Measurements from ENCODE around the gene TEAD1.

The TEAD1 gene

DNA sequence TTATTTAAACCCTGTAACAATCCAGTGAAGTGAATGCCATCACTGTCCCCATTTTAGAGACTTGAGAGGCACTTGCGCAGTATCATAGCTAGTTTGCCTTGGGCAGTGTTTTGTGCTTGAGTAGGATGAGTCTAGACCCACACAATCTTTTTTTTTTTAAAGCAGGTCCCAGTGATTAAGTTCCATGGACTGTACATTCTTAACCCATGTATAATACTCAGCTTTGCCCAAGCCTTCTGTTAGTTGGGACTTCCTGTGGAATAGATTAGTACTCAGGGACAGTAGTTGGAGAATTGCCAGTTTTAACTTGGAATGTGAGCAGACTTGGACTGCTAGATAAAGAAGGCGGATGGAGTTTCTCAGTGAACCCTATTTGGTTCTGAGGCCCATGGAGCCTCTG, 226.3 kb downstream of the TEAD1 start:
- DNase-seq (ENCODE audit: low spot score), result no peak

DNA sequence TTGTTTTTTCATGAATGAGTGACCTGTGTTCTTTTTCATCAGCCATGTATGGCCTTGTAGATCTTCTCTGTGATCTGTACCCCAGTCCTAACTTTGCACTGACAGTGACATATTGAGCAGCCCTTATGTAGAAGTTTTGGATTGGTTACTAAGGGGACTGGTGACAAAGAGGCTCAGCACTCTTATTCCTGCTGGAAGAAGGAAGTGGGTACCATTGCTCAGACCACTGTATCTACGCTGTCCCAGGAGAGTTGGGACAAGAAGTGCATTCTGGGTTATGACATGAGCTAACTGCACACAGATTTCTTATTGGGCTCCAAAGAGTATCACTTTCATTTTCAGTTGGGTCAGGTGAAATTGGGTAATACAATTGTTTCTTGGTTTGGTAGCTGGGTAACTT, 227.1 kb downstream of the TEAD1 start:
- no peak for DNase-seq (ENCODE audit: low spot score)

DNA sequence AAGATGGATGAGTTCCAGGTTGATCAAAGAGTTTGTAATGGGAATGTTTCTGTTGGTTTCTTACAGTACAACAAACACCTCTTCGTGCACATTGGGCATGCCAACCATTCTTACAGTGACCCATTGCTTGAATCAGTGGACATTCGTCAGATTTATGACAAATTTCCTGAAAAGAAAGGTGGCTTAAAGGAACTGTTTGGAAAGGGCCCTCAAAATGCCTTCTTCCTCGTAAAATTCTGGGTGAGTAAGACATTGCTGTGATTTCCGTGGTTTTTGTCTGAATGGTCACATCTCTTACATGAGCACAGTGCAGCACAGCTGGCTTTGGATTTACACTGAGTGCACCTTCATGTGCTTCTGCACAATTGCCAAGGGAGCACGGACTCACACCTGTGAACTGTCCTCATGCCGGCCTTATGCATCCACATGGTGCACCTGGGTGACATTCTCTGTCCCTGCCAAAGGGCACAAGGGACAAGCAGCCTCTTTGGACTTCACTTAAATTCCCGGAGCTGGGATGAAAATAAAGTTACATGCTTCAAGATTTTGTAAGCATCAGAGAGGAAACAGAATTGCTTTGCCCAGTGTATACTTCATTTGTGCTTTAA, 227.8 kb downstream of the TEAD1 start:
- no peak for DNase-seq (ENCODE audit: low spot score)

DNA sequence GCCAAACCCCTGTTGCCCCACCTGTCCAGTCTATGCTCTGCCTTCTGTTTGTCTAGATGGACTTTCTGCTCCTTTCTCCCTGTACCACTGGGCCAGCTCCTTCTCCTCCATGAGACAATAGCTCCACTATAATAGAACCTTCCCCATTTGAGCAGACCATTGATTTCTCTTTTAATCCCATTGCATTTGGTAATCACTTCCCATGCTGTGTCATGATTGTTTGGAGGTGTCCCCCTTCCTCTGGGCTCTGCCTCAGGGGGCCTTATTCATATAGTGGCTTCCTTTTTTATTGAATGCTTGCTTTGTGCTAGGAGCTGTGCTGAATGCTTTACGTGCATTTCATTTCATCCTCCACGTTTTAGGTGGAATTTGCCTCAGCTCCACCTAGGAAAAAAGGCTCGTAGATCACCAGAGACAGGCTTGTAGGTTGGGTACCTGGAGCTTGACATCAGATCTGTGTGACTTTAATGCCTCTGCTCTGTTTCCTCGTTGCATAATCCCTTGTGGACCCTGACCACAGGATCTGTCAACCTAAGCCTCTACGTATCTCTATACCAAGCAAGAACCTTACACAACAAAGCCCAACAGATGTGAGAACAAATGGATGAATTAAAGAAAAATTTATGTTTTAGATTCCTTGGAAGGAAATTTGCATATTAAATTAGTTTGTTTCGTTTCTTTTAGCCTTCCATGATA, 228.7 kb downstream of the TEAD1 start:
- no peak for DNase-seq (ENCODE audit: low spot score)

DNA sequence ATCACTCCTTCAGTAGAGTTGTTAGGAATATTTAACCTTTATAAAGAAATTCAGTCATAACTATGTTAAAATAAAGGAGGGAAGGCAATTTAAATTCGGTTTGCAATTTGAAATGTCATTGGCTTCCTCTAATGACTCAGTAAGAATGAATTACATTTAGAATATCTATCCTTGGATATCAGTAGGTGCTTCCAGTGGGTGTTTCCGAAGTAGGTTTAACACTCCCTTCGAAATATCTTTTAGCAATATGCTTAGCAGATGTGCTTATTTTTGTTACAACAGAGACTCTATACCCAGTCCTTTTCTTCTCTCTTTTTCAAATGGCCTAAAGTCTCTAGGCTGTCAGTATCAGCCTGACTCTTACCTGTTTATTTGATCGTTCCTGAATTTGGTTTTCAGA, 231.2 kb downstream of the TEAD1 start:
- DNase-seq (ENCODE audit: low spot score), result no peak

DNA sequence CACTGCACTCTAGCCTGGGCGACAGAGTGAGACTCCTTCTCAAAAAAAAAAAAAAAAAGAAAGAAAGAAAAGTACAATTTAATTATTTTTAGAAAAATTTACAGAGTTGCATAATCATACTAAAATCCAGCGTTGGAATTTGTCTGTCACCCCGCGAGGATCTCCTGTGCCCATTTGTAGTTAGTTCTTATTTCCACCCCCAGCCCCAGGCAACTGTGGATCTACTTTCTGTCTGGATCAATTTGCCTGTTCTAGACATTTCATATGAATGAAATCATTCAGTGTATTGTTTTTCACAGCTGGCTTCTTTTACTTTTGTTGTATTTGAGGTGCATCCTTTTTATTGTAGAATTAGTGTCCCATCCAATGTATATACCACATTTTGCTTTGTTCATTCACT, 232.3 kb downstream of the TEAD1 start:
- DNase-seq (ENCODE audit: low spot score), result no peak

DNA sequence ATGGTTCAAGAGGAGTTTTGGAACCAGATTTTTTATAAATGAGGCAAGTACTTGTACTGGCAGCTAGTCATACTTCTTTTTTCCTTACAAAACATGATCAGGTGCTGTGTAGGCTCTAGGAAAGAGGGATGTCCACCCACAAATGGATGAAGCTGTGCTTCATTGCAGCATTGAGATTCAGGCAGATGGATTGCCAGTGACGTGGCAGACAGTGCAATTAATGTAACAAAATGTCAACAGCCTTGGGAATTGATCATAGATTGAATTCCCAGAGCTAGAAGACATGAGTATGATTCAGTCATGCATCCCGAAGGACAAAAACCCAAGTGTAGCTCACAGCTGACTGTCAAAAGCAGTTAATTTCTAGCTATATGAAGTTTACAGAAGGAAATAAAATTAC, 235.7 kb downstream of the TEAD1 start:
- DNase-seq (ENCODE audit: low spot score), result no peak

DNA sequence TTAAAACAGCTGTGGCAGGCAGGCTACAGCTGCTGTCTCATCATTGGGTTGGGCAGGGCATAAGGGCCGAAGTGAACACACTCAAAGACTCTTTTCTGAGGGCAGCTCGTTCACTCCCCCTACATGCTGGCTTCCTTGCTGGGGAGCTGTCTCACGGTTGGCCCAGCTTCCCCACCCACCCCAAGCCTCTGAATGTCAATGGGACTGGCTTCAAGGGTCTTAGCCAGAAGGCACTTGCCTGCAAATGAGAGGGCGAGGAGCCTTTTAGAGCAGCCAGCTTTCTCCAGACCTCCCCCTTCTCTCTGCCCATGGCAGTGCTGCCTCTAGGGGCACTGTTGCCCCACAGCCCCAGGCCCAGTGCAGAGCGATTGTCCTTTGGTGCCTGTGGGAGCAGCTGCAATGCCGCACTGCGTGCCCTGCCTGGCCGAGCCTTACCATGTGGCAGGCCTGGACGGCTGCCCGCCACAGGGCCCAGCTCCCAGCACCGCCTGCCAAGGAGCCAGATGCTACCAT, 240.2 kb downstream of the TEAD1 start:
- DNase-seq (ENCODE audit: low spot score), result peak; percentile 95

DNA sequence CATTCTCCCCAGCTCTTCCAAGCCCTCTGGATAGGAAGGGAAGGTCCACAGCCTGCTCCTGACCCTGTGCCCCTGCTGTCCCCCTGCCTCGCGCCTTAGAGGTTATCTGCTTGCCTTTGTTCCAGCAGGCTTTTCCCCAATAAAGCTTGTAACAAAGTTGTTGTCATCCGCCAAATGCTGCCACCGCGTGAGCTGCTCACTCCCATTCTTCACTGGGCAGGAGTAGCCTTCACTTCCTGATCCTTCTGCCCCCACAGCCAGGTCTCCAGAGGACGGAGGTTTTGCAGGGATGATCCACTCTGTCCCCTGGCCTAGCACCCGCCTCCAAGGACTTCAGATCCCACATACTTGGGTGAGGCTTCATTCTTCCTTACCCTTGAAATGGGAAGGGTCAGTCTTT, 240.9 kb downstream of the TEAD1 start:
- no peak for DNase-seq (ENCODE audit: low spot score)

DNA sequence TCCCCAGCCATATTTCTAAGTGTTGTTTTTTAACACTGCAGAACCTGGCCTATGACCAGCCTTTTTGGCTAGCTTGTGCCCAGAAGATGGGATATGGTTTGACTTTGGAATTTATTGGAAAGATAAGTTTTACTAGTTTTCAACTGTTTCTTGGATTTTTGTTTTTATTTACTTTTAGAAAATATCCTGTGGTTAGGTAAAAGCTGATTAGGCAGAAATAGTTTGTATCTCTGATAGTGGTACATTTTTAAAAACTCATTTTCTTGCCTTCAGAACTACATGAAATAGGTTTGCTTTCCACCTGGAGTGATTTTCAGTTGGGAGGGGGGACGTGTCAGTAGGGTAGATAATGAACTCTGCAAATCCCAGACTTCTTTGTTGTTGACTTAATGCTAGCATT, 243.6 kb downstream of the TEAD1 start:
- no peak for DNase-seq (ENCODE audit: low spot score)

DNA sequence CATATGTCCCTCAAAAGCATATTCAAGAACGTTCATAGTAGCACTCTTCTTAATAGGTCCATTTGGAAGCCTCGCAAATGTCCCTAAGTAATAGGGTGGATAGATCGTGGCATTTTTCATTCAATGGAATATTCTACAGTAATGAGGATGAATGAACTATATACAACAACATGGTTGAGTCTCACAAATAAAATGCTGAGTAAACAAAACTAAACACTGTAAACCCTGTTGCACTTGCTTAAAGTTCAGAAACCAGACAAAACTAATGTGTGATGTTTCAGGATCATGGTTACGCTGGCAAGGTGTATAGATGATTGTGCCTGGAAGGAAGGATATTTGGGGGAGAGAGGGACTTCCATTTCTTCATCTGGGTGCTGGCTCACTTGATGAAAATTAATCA, 244.4 kb downstream of the TEAD1 start:
- no peak for DNase-seq (ENCODE audit: low spot score)

DNA sequence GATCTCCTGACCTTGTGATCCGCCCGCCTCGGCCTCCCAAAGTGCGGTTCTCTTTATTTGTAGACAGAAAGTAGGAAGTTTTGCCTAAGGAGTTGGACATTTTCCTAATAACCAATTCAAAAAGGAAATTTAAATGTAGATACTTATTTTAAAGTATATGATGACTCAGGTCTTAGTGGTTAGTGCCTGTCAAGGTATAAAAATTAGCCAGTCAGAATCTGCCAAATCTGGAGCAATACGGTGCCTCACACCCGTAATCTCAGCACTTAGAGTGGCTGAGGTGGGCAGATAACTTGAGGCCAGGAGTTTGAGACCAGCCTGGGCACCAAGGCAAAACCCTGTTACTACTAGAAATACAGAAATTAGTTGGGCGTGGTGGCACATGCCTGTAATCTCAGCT, 248.2 kb downstream of the TEAD1 start:
- DNase-seq (ENCODE audit: low spot score), result no peak

DNA sequence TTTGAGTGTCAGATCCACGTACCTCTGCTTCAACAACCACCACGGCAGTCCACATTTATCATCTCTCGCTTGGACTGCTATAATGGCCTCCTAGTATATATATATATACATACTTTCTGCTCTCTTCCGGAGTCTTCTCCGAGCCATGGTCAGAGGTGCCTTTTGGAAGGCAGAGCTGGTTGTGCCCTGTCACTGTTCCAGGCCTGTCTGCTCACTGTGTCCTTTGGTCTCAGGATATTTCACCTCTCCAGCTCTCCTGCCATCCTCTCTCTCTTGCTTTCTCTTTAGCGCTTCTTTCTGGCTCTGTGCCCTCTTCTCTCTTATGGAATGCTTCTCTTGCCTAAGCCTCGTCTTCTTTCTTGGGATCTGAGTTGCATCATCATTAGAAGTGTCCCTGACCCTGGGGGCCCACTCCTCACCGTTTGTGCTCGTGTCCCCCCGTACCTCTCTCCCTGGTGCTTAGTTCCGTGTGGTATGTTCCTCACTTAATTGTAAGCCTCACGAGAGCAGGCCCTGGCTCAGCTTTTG, 248.8 kb downstream of the TEAD1 start:
- DNase-seq (ENCODE audit: low spot score), result no peak

DNA sequence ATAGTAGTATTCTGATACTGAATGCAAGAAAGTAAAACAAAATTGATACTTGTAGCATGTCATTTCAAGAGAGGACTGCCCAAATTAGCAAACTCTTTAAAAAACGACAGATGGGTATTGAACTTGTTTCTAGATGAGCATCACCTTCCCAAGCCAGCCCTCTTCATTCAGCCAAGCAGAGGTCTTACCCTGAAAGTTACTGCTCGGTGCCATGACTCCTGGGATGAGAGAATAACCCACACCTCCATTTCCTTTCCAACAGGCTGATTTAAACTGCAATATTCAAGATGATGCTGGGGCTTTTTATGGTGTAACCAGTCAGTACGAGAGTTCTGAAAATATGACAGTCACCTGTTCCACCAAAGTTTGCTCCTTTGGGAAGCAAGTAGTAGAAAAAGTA, 250.4 kb downstream of the TEAD1 start:
- no peak for DNase-seq (ENCODE audit: low spot score)

DNA sequence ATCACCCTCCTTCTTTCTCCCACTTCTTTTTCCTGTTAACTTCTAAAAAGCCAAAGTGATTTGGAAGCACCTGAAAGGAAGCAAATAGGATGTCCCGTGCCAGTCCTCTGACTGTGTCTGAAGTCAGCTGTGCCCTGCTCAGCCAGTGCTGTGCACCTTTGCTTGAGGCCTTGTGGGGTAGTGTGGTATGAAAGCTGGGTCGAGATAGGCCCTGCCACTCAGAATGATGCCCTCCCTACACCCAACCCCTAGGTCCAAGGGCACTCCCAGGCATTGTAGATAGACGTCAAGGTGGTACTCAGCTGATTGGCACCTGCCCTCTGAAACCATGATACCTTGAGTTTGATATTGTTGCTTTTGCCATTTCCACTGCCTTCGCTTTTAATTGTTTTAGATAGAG, 251.3 kb downstream of the TEAD1 start:
- no peak for DNase-seq (ENCODE audit: low spot score)

DNA sequence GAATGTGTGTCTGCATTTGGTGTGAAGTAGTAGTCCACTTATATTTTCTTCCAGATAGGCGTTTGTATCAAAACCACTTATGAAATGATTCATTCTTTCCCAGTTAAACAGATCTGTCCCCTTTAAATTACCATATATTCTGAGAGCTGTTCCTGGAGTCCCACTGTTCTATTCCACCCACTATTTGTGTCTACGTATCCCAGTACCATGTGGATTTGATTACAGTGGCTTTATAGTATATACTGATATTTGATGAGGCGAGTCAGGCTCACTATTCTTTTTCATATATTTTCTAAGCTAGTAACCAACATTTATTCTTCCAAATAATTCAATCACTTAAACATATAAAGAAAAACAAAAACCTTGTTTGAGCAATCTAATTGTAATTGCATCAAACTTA, 253.0 kb downstream of the TEAD1 start:
- no peak for DNase-seq (ENCODE audit: low spot score)

DNA sequence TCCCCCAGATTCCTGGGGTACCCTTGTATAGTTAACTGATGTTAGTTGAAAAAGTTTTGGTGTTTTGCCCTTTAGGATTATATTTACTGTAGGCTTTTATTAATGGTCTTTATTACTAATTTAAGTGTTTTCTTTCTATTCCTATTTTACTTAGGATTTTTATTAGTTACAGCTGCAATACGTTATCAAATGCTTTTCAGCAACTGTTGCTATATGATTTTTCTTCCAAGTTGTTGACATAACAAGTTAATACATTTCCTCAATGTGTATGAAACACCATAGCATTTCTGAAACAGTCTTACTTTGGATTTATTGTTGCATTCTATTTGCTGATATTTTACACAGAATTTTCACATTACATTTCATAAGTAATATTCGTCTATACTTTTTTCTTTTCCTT, 253.7 kb downstream of the TEAD1 start:
- DNase-seq (ENCODE audit: low spot score), result no peak

DNA sequence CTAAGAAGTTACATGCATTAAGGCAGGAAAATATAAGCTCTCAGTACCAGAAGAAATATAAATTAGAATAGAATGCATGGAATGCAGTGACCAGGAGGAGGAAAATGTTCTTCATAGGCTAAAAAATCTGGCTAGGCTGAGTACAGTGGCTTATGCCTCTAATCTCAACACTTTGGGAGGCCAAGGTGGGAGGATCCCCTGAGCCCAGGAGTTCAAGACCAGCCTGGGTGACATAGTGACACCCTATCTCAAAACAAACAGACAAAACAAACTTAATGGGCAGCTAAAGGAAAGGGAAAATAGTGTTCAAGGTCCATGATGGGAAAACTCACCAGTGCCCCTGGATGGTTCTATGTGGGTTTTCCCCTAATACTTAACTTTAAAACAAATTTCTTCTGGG, 256.6 kb downstream of the TEAD1 start:
- DNase-seq (ENCODE audit: low spot score), result no peak

DNA sequence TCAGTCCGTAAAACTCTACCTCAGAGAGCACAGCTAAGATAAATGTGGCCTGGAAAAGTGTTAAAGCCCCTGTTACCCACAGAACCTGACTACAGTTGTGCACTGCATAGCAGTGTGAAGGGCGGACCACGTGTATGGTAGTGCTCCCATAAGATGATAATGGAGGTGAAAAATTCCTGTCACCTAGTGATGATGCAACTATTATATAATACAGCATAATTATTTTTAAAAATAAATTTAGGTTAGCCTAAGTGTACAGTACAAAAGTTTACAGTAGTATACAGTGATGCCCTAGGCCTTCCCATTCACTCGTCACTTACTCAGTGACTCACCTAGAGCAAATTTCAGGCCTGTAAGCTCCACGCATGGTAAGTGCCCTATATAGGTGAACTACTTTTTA, 258.3 kb downstream of the TEAD1 start:
- DNase-seq (ENCODE audit: low spot score), result no peak

DNA sequence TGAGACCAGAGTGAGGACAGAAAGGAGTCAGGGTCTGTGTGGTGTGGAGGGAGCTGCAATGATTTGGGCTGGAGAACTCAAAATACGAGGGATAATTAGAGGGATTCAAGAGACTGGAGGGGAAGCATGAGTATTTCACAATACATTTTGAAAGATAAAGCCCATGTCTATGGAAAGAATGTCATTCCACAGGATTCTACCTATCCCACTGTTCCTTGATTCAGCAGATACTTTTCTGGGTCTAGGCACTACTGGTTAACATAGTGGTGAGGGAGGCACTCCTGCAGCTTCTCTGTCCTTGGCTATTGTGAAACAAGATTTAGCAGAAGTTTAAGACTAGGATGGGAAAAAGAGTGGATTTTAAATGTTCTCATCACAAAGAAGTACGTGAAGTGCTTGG, 262.0 kb downstream of the TEAD1 start:
- no peak for DNase-seq (ENCODE audit: low spot score)

DNA sequence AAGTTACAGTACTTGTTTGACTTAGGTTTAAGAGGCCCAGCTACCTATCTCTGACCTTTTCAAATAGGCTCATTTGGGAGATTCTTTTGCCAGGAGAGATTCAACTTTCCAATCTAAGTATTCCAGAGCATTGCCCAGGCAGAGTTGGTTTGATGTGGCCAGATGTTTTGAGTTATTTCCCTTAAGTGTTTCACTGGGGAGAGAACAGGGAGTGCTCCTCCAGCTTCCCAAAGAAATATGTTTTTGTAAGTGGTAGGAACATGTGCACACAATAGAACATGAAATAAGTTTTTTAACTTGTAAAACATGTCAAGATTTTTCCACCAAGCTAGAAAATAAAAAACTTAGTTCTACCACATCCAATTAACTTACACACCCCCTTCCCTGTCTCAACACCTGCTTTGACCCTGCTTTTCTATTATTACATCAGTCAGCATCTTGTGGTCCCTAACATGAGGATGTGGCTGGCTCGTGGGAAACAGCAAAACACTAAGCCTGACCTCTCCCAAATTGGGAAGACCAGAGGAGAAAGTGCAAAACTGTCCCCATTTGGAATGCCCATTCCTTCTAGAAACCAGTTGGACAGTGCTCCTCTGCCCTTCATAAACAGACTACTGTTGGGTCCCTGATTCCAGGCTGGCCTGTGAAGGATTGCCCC, 264.5 kb downstream of the TEAD1 start:
- no peak for DNase-seq (ENCODE audit: low spot score)

DNA sequence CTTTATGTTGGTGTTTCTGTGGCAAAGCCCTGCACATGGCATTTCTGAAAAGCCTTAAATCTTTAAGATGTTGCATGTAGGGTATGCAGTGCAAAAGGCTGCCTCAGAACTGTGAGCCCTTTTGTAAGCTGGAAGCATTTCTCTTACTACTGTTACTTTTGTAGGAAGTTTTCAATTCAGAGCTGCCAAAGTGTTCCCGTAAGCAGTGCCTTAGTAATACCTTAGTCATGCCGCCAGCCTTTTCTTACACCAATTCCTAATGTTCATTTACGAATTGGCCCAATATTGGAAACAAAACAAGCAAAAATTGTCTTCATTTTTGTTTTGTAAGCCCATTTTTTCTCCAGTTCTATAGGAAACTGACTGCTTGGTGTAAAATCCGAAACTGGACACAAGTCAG, 267.4 kb downstream of the TEAD1 start:
- no peak for DNase-seq (ENCODE audit: low spot score)

DNA sequence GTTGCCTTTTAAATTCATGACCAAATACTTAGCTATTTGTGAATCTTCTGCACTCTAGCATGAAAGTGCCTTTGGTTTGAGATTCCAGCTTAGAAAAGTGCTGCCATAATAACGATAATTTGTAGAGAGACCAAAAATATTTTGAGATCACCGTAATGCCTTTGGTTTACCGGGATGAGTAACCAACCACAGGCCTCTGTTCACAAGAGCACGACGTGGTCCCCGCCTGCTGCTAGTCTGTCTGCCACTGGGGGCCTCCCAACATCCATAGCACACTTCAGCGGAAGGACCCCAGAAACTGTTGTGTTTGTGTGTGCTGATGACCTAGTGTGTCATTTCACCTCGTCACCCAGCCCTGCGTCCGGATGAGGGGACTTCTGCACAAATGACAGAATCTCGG, 267.9 kb downstream of the TEAD1 start:
- DNase-seq (ENCODE audit: low spot score), result no peak

Measured in pons (tissue), 1 donor.